ENCODE results near the gene MTA3. TPM values are rescaled to one million over a fixed set of nuclear protein-coding genes. Genes with fewer than 3 reads are reported as not detected.

The MTA3 gene
- total RNA-seq, 1 donor from 2014 or later = 36.3 TPM

Small RNA genes lying within 50 kb of the gene (small RNA-seq; reads per million reads assigned to genes)
- gene AC074375.1 (ENCODE audit: low replicate concordance) (not detected), gene RNU6-137P (ENCODE audit: low replicate concordance) (not detected)

Other genes starting within 250 kb of the MTA3 start
- 184 TPM for gene COX7A2L, start 207.4 kb upstream of the MTA3 start, total RNA-seq
- 0.62 TPM for gene KCNG3, start 74.7 kb upstream of the MTA3 start, total RNA-seq
- 4.1 TPM for gene OXER1, start 195.5 kb downstream of the MTA3 start, total RNA-seq
- 24.3 TPM for gene HAAO, start 224.0 kb downstream of the MTA3 start, total RNA-seq